NCI-H128 (cell line): ENCODE measurements around the gene OSM.

Experiments
- DNase-seq: peaks from one replicate; lab custom pipeline; 2025; ENCODE audit not compliant: unreplicated experiment; lab: John Stamatoyannopoulos, UW

The OSM gene

GRCh38 chr22:30297991-30298701 is 31.5 kb upstream of the OSM start:
- no peak for DNase-seq

GRCh38 chr22:30297276-30297990 is 30.8 kb upstream of the OSM start:
- no peak for DNase-seq

GRCh38 chr22:30296833-30297232 is 30.2 kb upstream of the OSM start:
- DNase-seq: no peak

GRCh38 chr22:30296324-30296723 is 29.7 kb upstream of the OSM start:
- DNase-seq: no peak

GRCh38 chr22:30295576-30295975 is 28.9 kb upstream of the OSM start:
- DNase-seq: no peak

- no peak for DNase-seq
These were observed 28.2 kb upstream of the OSM start for GRCh38 chr22:30294830-30295229.

GRCh38 chr22:30294066-30294465 is 27.4 kb upstream of the OSM start:
- no peak for DNase-seq

- no peak for DNase-seq
These were observed 26.4 kb upstream of the OSM start for GRCh38 chr22:30293026-30293425.

GRCh38 chr22:30292069-30292970 is 25.7 kb upstream of the OSM start:
- no peak for DNase-seq

GRCh38 chr22:30291058-30291892 is 24.6 kb upstream of the OSM start:
- no peak for DNase-seq

- DNase-seq: no peak
These were observed 23.8 kb upstream of the OSM start for GRCh38 chr22:30290342-30291057.

GRCh38 chr22:30289980-30290313 is 23.3 kb upstream of the OSM start:
- no peak for DNase-seq

- peak; percentile 83 for DNase-seq
These were observed 22.7 kb upstream of the OSM start, which contains the start of gene CASTOR1 for GRCh38 chr22:30289141-30289979. TSS of gene CASTOR1 (minus strand) at chr22:30289505. CDS start at chr22:30289497, 8 bp downstream.

GRCh38 chr22:30288419-30289140 is 21.9 kb upstream of the OSM start:
- no peak for DNase-seq

GRCh38 chr22:30287648-30288418 is 21.2 kb upstream of the OSM start:
- DNase-seq: peak; percentile 3

GRCh38 chr22:30286813-30287647 is 20.4 kb upstream of the OSM start:
- no peak for DNase-seq

- no peak for DNase-seq
These were observed 19.7 kb upstream of the OSM start for GRCh38 chr22:30286331-30286730.
